Kidney (tissue), 14 donors: ENCODE results near the gene RPTOR. TPM values are rescaled to one million over a fixed set of nuclear protein-coding genes. Genes with fewer than 3 reads are reported as not detected.

Source experiments
- DNase-seq, 5 donors: peaks; one replicate each; pipeline ENCODE4 v3.0.0-alpha.2; 2013 to 2020
- FAIRE-seq: peaks from 2 replicates; lab custom pipeline; 2012; peaks lifted over from hg19 to GRCh38; lab: Jason Lieb, UNC
- H3K27ac ChIP-seq, 2 donors: one replicate each; pipeline ENCODE4 v1.7.0; 2013; ENCODE audit warnings: low read depth in 2 of 2, low read length in 2 of 2, inconsistent platforms in 1 of 2
- H3K27me3 ChIP-seq: one replicate; pipeline ENCODE4 v1.7.1; 2013; ENCODE audit warnings: low read length, inconsistent platforms; ENCODE audit not compliant: control insufficient read depth, insufficient read depth
- H3K36me3 ChIP-seq, 3 donors: one replicate each; pipeline versions ENCODE4 v1.7.0 to v1.7.1; 2013; ENCODE audit warnings: low read length in 3 of 3, control low read depth in 1 of 3, inconsistent platforms in 1 of 3; ENCODE audit not compliant: insufficient read depth in 3 of 3, control insufficient read depth in 2 of 3
- H3K4me1 ChIP-seq, 3 donors: one replicate each; pipeline versions ENCODE4 v1.7.0 to v1.7.1; 2013; ENCODE audit warnings: low read length in 3 of 3, inconsistent platforms in 1 of 3, low read depth in 1 of 3; ENCODE audit not compliant: control insufficient read depth in 2 of 3, insufficient read depth in 2 of 3
- H3K4me3 ChIP-seq, 3 donors: one replicate each; pipeline versions ENCODE4 v1.7.0 to v1.8.1; 2013; ENCODE audit warnings: low read length in 3 of 3, control low read depth in 1 of 3, inconsistent platforms in 1 of 3
- H3K9ac ChIP-seq, 3 donors: one replicate each; pipeline versions ENCODE4 v1.7.0 to v1.7.1; 2013; ENCODE audit warnings: low read length in 3 of 3, control low read depth in 1 of 3, inconsistent platforms in 1 of 3
- H3K9me3 ChIP-seq, 3 donors: one replicate each; pipeline versions ENCODE4 v1.7.0 to v1.7.1; 2013; ENCODE audit warnings: low read length in 3 of 3, control low read depth in 1 of 3, inconsistent platforms in 1 of 3; ENCODE audit not compliant: control insufficient read depth in 2 of 3, insufficient read depth in 1 of 3
- CTCF ChIP-seq: IDR thresholded peaks from 3 replicates; pipeline ENCODE4 v1.5.1; 2012; ENCODE audit warnings: mild to moderate bottlenecking, moderate library complexity, borderline replicate concordance; ENCODE audit not compliant: insufficient read depth; ENCODE audit errors: extremely low read depth
- intact Hi-C: fragments of 100-400 bp; cut with DNase I; formaldehyde crosslinking; loops from one replicate; pipeline ENCODE4 v1.11.1; 2022
- polyA plus RNA-seq: library from polyadenylated mRNA; stranded (reverse); fragments of 350-450 nt; fragmentation: Illumina TruSeq; extraction: RNeasy Lipid Tissue Mini Kit (QIAGEN cat#74804); gene quantifications from one replicate; pipeline ENCODE4 v1.2.3, GENCODE V29; 2014; ENCODE audit warnings: low read depth, low replicate concordance; ENCODE audit not compliant: insufficient read depth
- total RNA-seq: library from RNA; stranded (reverse); fragmentation: NEBNext Ultra II Directional; extraction: Animal tissue kit (Norgen Biotek cat#: 25700); gene quantifications from one replicate; pipeline ENCODE4 v1.2.1, GENCODE V29; 2021
- donor health status: control.
- donor health status: control.
- donor health status: control.
- donor health status: control.
- donor health status: control.
- donor health status: DM: yes; HTN: yes; CAD: no.
- donor health status: Normal renal cell carcinoma (clear cell type).

RPTOR gene
- total and polyA plus RNA-seq, 2 donors from 2014 or later: 5.5 to 37.6 TPM

GRCh38 chr17:80941743-80942422 lies 397.2 kb downstream of the RPTOR start:
- H3K4me3 ChIP-seq: no peak overlapping the region

GRCh38 chr17:80942423-80943345 lies 398.0 kb downstream of the RPTOR start:
- Histone ChIP-seq H3K4me3 (no peak overlapping the region), H3K27me3 (no peaks in the 10 kb centered on the region), H3K4me1 (peaks cover 0 to 9% (median 4%) of the 10 kb centered on the region in 3 donors), H3K27ac (no peak overlapping the region), H3K9me3 (no peaks in the 10 kb centered on the region), H3K36me3 (peaks cover 0 to 14% (median 6%) of the 10 kb centered on the region in 3 donors), H3K9ac (no peak overlapping the region)
- intact Hi-C loops: no loop called here
- no peak for TF ChIP-seq CTCF
- FAIRE-seq (no peak), DNase-seq (peak in 2 of 5 donors; percentile 79 to 95)

More at GRCh38 chr17:80941743-80942422, 397.2 kb downstream of the RPTOR start:
- intact Hi-C loops: no loop called here
- no peak overlapping the region for H3K27ac ChIP-seq
- peaks cover 0 to 9% (median 4%) of the 10 kb centered on the region in 3 donors for H3K4me1 ChIP-seq
- no peak overlapping the region for H3K9ac ChIP-seq
- FAIRE-seq (no peak), DNase-seq (peak in 1 of 5 donors; percentile 64)
- H3K36me3 ChIP-seq: peaks cover 0 to 11% (median 6%) of the 10 kb centered on the region in 3 donors
- no peak for TF ChIP-seq CTCF
- H3K27me3 ChIP-seq: no peaks in the 10 kb centered on the region
- no peaks in the 10 kb centered on the region for H3K9me3 ChIP-seq

- FAIRE-seq: no peak
- intact Hi-C loops: no loop called here
- no peak overlapping the region for H3K9ac ChIP-seq
- no peaks in the 10 kb centered on the region for H3K9me3 ChIP-seq
- peaks cover 0 to 14% (median 6%) of the 10 kb centered on the region in 3 donors for H3K36me3 ChIP-seq
- no peaks in the 10 kb centered on the region for H3K27me3 ChIP-seq
- H3K4me3 ChIP-seq: no peak overlapping the region
- H3K4me1 ChIP-seq: peaks cover 0 to 9% (median 4%) of the 10 kb centered on the region in 3 donors
- no peak for TF ChIP-seq CTCF
- peak in 1 of 5 donors; percentile 65 for DNase-seq
- H3K27ac ChIP-seq: no peak overlapping the region
Measured at GRCh38 chr17:80943346-80944145, 398.9 kb downstream of the RPTOR start.
